Fibroblast of pulmonary artery (primary cell): Measurements from ENCODE around the gene PDE4D.

Source experiments
- DNase-seq: peaks from one replicate; pipeline ENCODE4 v3.0.0-alpha.2; 2010; ENCODE audit warnings: low read depth
- H3K4me3 ChIP-seq: replicated peaks from 2 replicates; pipeline ENCODE4 v1.5.1; 2011; ENCODE audit warnings: low read depth, mild to moderate bottlenecking, control low read depth, low read length, moderate library complexity
- TF ChIP-seq, protein P1 (sequence below): IDR thresholded peaks from 2 replicates; pipeline ENCODE4 v1.5.1; 2011; ENCODE audit warnings: mild to moderate bottlenecking, control low read depth, low read length, inconsistent platforms; ENCODE audit errors: missing control alignments

PDE4D gene

DNA sequence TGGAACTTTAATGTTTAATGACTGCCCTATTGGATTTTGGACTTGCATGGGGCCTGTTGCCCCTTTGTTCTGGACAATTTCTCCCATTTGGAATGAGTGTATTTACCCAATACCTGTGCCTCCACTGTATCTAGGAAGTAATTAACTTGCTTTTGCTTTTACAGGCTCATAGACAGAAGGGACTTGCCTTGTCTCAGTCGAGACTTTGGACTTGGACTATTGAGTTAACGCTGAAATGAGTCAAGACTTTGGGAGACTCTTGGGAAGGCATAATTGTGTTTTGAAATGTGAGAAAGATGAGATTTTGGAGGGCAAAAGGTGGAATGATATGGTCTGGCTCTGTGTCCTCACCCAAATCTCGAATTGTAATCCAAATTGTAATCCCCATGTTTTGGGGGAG lies 368.2 kb downstream of the PDE4D start:
- TF ChIP-seq, protein P1, sequence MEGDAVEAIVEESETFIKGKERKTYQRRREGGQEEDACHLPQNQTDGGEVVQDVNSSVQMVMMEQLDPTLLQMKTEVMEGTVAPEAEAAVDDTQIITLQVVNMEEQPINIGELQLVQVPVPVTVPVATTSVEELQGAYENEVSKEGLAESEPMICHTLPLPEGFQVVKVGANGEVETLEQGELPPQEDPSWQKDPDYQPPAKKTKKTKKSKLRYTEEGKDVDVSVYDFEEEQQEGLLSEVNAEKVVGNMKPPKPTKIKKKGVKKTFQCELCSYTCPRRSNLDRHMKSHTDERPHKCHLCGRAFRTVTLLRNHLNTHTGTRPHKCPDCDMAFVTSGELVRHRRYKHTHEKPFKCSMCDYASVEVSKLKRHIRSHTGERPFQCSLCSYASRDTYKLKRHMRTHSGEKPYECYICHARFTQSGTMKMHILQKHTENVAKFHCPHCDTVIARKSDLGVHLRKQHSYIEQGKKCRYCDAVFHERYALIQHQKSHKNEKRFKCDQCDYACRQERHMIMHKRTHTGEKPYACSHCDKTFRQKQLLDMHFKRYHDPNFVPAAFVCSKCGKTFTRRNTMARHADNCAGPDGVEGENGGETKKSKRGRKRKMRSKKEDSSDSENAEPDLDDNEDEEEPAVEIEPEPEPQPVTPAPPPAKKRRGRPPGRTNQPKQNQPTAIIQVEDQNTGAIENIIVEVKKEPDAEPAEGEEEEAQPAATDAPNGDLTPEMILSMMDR: no peak
- DNase-seq: no peak
- H3K4me3 ChIP-seq: no peak overlapping the region

DNA sequence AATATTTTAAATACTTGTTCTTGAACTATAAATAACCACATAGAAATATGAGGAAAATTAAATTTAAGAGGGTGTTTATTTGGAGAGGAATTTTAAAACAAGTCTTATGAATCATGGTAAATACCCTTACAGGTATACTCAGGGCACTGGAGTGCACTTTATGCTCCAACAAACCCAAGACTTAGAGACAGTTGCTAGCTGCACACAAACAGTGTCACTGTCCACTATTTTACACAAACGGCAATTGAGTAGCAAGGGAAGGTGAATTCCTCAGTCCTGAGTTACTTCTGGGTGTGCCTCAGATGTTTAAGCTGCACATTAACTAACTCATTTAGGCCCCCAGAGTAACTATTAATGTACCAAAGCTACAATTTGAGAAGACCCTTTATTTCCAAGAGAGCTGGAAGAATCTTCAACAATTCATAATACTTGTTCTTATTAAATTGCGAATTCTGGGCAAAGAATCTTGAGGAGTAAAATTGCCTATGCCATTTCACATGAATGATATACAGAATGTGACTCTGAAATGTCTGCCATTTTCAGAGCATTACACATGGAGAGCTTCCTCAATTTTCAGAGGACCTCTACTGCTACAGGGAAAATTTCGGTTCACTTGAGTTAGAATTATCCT lies 371.2 kb downstream of the PDE4D start:
- no peak for DNase-seq
- H3K4me3 ChIP-seq: no peak overlapping the region
- TF ChIP-seq, protein P1: no peak

DNA sequence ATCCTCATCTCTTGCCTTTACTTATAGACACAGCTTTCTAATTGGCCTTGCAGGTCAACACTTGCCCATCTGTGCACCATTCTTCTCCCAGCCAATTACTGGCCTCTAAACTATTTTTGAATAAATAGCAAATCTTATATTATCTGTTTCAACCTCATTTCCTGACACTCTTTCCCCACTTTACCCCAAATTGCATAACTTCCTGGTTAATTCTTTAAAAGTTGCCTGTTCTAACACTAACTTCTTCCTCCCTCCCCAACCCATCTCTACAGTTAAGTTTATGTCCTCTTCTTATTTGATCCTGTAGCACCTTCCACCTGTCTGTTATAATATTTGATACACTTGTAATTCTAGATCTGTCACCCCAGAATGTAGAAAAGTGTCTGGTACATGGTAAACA lies 372.1 kb downstream of the PDE4D start:
- no peak overlapping the region for H3K4me3 ChIP-seq
- peak; percentile 17 for DNase-seq
- TF ChIP-seq, protein P1: no peak

DNA sequence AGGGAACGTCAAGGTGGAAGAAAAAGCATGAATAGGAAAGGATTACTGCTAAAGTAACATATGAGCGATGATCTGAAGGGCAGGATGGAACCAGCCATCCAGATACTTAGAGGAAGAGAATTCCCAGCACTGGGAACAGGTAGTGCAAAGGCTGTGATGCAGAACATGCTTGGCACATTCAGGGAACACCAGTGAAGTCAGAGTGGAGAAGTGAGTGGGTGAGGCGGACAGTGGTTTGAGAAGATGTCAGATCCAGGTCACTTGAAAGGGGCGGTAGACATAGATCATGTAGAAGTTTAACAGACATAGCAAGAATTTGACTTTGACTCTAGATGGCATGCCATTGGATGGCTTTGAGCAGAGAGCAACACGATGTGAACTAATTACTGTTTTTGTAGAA lies 374.2 kb downstream of the PDE4D start:
- DNase-seq: no peak
- H3K4me3 ChIP-seq: no peak overlapping the region
- TF ChIP-seq, protein P1: no peak

DNA sequence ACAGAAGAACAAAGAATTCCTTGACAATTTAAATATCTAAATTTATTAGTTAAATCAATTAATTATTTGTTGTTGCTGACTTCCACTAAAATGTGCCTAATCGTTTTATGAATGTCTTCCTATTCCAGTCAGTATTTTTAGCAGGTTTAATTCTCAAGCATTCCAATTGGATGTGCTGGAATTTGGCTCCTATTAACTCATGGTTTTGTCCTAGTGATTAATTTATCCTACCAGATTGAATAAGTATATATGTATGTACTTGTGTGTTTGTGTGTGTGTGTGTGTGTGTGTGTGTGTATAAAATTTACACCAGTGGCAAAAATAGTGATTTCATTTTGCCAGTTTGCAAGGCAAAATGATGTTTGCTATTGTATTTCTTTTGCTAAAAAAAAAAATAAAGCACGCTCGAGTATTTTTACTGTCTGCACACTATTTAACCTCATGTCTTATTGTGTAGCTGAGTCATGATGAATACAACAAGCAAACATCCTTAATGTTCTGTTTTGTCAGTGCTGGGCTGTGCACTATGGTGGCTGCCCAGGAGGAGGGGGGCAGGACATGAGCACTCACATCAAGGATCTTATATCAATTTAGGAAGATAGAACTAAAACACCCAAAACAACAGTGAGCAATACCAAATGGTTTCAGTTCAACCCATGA lies 375.5 kb downstream of the PDE4D start:
- H3K4me3 ChIP-seq: no peak overlapping the region
- TF ChIP-seq, protein P1: no peak
- DNase-seq: peak; percentile 64

DNA sequence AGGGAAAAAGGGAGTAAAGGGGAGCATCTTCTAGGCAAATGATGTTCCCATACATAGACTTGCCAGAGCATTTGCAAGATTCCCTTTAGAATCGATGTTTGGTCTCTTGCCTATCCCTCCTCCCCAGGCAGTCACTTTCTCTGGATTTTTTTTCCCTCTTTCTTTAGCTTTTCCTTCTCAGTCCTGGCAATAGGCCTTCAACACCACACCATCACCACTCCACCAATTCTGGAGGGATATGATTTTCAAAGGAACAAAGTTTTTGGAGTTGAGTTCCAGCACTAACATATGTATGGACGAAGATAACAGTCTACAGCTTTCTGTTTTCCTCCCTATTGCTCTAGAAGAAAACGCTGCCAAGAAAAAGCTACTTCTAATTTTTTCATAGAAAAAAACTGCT lies 377.4 kb downstream of the PDE4D start:
- DNase-seq: no peak
- no peak overlapping the region for H3K4me3 ChIP-seq

More for the DNA sequence above, 377.4 kb downstream of the PDE4D start:
- TF ChIP-seq, protein P1: no peak
